ENCODE measurements around the gene PTCSC3. TPM values are rescaled to one million over a fixed set of nuclear protein-coding genes. Genes with fewer than 3 reads are reported as not detected.

Gene PTCSC3
- total RNA-seq, 1 donor from 2014 or later, result not detected

DNA sequence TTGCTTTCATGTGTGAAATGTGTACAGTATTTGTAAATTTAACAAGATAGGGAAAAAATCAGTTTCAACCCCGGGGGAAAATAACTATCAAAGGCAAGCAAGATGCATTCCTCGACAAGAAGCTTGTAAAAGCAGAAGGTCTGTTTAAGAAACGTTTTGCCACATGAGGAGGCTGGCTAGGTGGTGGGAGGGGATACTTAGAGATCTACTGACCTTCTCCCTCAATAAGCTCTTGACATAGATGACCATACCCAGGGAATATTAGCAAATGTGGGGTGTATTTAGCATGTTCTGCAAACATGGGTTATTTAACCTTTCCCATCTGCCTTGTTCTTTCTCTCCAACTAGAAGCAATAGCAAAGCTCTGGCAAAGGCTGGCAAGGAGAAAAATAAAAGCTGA lies 4.9 kb downstream of the PTCSC3 start:
- TF ChIP-seq, protein P1, sequence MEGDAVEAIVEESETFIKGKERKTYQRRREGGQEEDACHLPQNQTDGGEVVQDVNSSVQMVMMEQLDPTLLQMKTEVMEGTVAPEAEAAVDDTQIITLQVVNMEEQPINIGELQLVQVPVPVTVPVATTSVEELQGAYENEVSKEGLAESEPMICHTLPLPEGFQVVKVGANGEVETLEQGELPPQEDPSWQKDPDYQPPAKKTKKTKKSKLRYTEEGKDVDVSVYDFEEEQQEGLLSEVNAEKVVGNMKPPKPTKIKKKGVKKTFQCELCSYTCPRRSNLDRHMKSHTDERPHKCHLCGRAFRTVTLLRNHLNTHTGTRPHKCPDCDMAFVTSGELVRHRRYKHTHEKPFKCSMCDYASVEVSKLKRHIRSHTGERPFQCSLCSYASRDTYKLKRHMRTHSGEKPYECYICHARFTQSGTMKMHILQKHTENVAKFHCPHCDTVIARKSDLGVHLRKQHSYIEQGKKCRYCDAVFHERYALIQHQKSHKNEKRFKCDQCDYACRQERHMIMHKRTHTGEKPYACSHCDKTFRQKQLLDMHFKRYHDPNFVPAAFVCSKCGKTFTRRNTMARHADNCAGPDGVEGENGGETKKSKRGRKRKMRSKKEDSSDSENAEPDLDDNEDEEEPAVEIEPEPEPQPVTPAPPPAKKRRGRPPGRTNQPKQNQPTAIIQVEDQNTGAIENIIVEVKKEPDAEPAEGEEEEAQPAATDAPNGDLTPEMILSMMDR (IDR thresholded peaks at IDR 0.05; ENCODE audit: insufficient read depth, low read length, severe bottlenecking), result no peak
- FAIRE-seq (no peak), DNase-seq (ENCODE audit: low read depth) (no peak)
- no peaks in the 10 kb centered on the region for H3K36me3 ChIP-seq (ENCODE audit: control insufficient read depth, insufficient read depth, low read length)
- no peak overlapping the region for H3K4me3 ChIP-seq (ENCODE audit: low read depth, low read length)
- no peaks in the 10 kb centered on the region for H3K27me3 ChIP-seq (ENCODE audit: control insufficient read depth, insufficient read depth, low read length)

DNA sequence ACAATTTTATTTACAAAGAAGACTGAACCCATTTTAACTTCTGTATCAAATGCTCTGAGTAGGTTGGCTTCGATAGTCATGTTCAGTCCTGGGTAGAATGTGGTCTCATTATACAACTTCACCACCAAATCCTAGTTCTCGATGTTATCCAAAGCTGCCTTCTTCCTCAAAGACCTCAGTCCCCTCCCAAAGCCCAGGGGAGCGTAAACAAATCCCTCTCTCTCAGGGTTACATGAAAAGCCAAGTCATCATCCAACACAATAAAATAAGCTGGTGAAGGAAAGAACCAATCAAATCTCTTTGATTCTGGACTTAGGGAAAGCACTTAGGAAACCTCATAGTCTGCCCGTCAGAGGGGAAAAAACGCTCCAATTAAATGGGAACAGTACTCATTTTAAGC lies 9.1 kb downstream of the PTCSC3 start:
- DNase-seq (ENCODE audit: low read depth) (no peak), FAIRE-seq (no peak)
- Histone ChIP-seq H3K27me3 (ENCODE audit: control insufficient read depth, insufficient read depth, low read length) (no peaks in the 10 kb centered on the region), H3K36me3 (ENCODE audit: control insufficient read depth, insufficient read depth, low read length) (no peaks in the 10 kb centered on the region), H3K4me3 (ENCODE audit: low read depth, low read length) (no peak overlapping the region)
- TF ChIP-seq, protein P1 (IDR thresholded peaks at IDR 0.05; ENCODE audit: insufficient read depth, low read length, severe bottlenecking), result no peak

DNA sequence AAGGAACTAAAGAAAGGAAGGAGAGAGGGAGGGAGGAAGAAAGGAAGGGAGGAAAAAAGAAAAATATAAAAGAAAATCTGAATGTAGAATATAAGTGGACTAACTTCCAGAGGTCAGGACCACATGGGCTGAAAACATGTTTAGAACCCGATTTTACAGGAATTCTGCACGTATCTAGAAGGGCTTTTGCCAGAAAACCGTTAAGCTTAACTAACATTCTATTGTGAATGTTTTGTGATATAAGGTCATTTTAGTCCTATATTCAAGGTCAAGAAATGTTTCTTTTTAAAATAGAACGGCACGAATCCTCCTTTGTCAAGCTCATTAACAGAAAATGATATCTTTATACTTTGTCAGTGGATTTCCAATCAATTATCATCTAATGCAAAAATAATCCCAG lies 13.1 kb downstream of the PTCSC3 start:
- FAIRE-seq (no peak), DNase-seq (ENCODE audit: low read depth) (no peak)
- H3K36me3 ChIP-seq (ENCODE audit: control insufficient read depth, insufficient read depth, low read length), result no peaks in the 10 kb centered on the region
- no peak overlapping the region for H3K4me3 ChIP-seq (ENCODE audit: low read depth, low read length)
- TF ChIP-seq, protein P1 (IDR thresholded peaks at IDR 0.05; ENCODE audit: insufficient read depth, low read length, severe bottlenecking), result no peak
- no peaks in the 10 kb centered on the region for H3K27me3 ChIP-seq (ENCODE audit: control insufficient read depth, insufficient read depth, low read length)

DNA sequence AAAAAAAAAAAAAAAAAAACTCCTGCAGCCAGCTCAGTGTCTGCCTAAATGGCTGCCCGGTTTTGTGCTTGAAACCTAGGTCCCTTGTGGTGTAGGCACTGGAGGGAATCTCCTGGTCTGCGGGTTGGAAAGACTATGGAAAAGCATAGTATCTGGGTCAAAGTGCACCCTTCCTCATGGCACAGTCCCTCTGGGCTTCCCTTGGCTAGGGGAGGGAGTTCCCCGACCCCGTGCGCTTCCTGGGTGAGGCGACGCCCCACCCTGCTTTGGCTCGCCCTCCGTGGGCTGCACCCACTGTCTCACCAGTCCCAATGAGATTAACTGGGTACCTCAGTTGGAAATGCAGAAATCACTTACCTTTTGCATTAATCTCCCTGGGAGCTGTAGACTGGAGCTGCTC lies 14.3 kb downstream of the PTCSC3 start:
- no peak overlapping the region for H3K4me3 ChIP-seq (ENCODE audit: low read depth, low read length)

DNA sequence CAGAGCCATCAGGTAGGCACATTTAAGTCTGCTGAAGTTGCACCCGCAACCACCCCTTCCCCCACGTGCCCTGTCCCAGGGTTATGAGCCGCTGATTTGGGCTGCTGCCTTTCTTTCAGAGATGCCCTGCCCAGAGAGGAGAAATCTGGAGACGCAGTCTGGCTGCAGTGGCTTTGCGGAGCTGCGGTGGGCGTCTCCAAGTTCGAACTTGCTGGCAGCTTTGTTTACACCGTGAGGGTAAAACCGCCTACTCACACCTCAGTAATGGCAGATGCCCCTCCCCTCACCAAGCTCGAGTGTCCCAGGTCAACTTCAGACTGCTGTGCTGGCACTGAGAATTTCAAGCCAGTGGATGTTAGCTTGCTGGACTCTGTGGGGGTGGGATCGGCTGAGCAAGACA lies 14.7 kb downstream of the PTCSC3 start:
- FAIRE-seq, result no peak
- H3K36me3 ChIP-seq (ENCODE audit: control insufficient read depth, insufficient read depth, low read length), result no peaks in the 10 kb centered on the region
- DNase-seq (ENCODE audit: low read depth), result peak; percentile 54
- H3K4me3 ChIP-seq (ENCODE audit: low read depth, low read length), result no peak overlapping the region
- TF ChIP-seq, protein P1 (IDR thresholded peaks at IDR 0.05; ENCODE audit: insufficient read depth, low read length, severe bottlenecking), result no peak
- H3K27me3 ChIP-seq (ENCODE audit: control insufficient read depth, insufficient read depth, low read length), result no peaks in the 10 kb centered on the region

More for the DNA sequence above, 14.3 kb downstream of the PTCSC3 start:
- TF ChIP-seq, protein P1 (IDR thresholded peaks at IDR 0.05; ENCODE audit: insufficient read depth, low read length, severe bottlenecking), result no peak
- Histone ChIP-seq H3K27me3 (ENCODE audit: control insufficient read depth, insufficient read depth, low read length) (no peaks in the 10 kb centered on the region), H3K36me3 (ENCODE audit: control insufficient read depth, insufficient read depth, low read length) (no peaks in the 10 kb centered on the region)
- DNase-seq (ENCODE audit: low read depth) (no peak), FAIRE-seq (no peak)

DNA sequence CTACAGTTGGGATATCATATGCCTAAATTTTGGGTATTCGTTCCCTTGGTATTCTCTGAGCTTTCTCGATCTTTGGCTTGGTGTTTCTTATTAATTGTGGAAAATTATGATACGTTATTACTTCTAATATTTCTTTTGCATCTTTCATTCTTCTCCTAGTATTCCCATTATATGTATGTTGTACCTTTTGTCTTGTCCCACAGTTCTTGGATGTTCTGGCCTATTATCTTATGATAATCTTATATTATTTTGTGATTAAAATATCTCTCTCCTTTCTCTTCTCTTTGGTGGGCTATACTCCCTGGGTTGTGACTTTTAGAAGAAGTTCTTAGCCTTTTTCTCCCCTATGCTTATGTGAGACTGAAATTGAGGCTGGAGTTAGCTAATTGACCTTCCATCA lies 25.2 kb downstream of the PTCSC3 start:
- H3K27me3 ChIP-seq (ENCODE audit: control insufficient read depth, insufficient read depth, low read length), result no peaks in the 10 kb centered on the region
- no peaks in the 10 kb centered on the region for H3K36me3 ChIP-seq (ENCODE audit: control insufficient read depth, insufficient read depth, low read length)
- TF ChIP-seq, protein P1 (IDR thresholded peaks at IDR 0.05; ENCODE audit: insufficient read depth, low read length, severe bottlenecking), result no peak
- no peak overlapping the region for H3K4me3 ChIP-seq (ENCODE audit: low read depth, low read length)
- DNase-seq (ENCODE audit: low read depth) (no peak), FAIRE-seq (no peak)

All from bronchial epithelial cell (primary cell).